Fibroblast of pulmonary artery (primary cell): Measurements from ENCODE around the gene CMTM6.

Source experiments
- DNase-seq: peaks from one replicate; pipeline ENCODE4 v3.0.0-alpha.2; 2010; ENCODE audit warnings: low read depth
- H3K4me3 ChIP-seq: replicated peaks from 2 replicates; pipeline ENCODE4 v1.5.1; 2011; ENCODE audit warnings: low read depth, mild to moderate bottlenecking, control low read depth, low read length, moderate library complexity
- CTCF ChIP-seq: IDR thresholded peaks from 2 replicates; pipeline ENCODE4 v1.5.1; 2011; ENCODE audit warnings: mild to moderate bottlenecking, control low read depth, low read length, inconsistent platforms; ENCODE audit errors: missing control alignments

CMTM6 gene

GRCh38 chr3:32500880-32501782, 1.5 kb downstream of the CMTM6 start:
- no peak for TF ChIP-seq CTCF
- H3K4me3 ChIP-seq = peak overlapping the region; percentile 92

GRCh38 chr3:32500231-32500630, 2.4 kb downstream of the CMTM6 start:
- TF ChIP-seq CTCF = no peak
- H3K4me3 ChIP-seq = peak overlapping the region; percentile 92
- no peak for DNase-seq

More at GRCh38 chr3:32500880-32501782, 1.5 kb downstream of the CMTM6 start:
- peak; percentile 28 for DNase-seq

GRCh38 chr3:32499585-32499984, 3.1 kb downstream of the CMTM6 start:
- DNase-seq = no peak
- H3K4me3 ChIP-seq = no peak overlapping the region
- TF ChIP-seq CTCF = no peak

GRCh38 chr3:32498992-32499391, 3.7 kb downstream of the CMTM6 start:
- H3K4me3 ChIP-seq = no peak overlapping the region
- DNase-seq = no peak
- no peak for TF ChIP-seq CTCF

GRCh38 chr3:32498252-32498651, 4.4 kb downstream of the CMTM6 start:
- no peak overlapping the region for H3K4me3 ChIP-seq
- no peak for DNase-seq
- TF ChIP-seq CTCF = no peak

GRCh38 chr3:32495609-32496008, 7.0 kb downstream of the CMTM6 start:
- no peak overlapping the region for H3K4me3 ChIP-seq
- TF ChIP-seq CTCF = no peak
- DNase-seq = no peak

GRCh38 chr3:32495085-32495484, 7.6 kb downstream of the CMTM6 start:
- no peak for TF ChIP-seq CTCF
- no peak overlapping the region for H3K4me3 ChIP-seq
- DNase-seq = no peak
